HCT116 (cell line): Measurements from ENCODE around the gene LAMA1. TPM values are rescaled to one million over a fixed set of nuclear protein-coding genes. Genes with fewer than 3 reads are reported as not detected.

ENCODE experiments used
- ATAC-seq: fragments of 200-7000 bp; cut with Tn5 transposase; 2 replicates; pipeline ENCODE4 v1.9.1; 2020; ENCODE audit warnings: mild to moderate bottlenecking, moderate library complexity
- BruUV-seq: library from RNA; stranded (reverse); fragments of 400-500 nt; replicated peaks from 2 replicates; lab custom pipeline; 2021; lab: Mats Ljungman, UMichigan
- CTCF ChIA-PET: fragments of 300-600 bp; sonication (Branson Sonifier 250); formaldehyde crosslinking; loops from one replicate; lab custom pipeline; 2021; ENCODE audit warnings: antibody characterized with exemption; lab: Charles Lee
- POLR2A ChIA-PET: fragments of 300-600, 350-600 bp; sonication (Branson Sonifier 250); formaldehyde crosslinking; loops from one replicate; lab custom pipeline; 2021; ENCODE audit warnings: antibody characterized with exemption; lab: Charles Lee
- RAD21 ChIA-PET, 2 experiments: fragments of 300-600 bp; sonication (Branson Sonifier 250); formaldehyde crosslinking; loops; one replicate each; lab custom pipeline; 2023; ENCODE audit warnings: low total read pairs in 2 of 2; ENCODE audit not compliant: uncharacterized antibody in 2 of 2, unreplicated experiment in 2 of 2, low non-redundant PET in 1 of 2; lab: Charles Lee
- DNase-seq: peaks from one replicate; pipeline ENCODE4 v3.0.0-alpha.2; 2010; ENCODE audit warnings: low read depth, low spot score
- H2AFZ ChIP-seq: fragments of 200-600 bp; shearing (Covaris generic), sonication (generic); 2 replicates; pipeline ENCODE4 v1.6.1; 2017; ENCODE audit warnings: low read depth, mixed run types, mixed read lengths, antibody characterized with exemption, low read length; ENCODE audit not compliant: poor library complexity, severe bottlenecking
- H3K27ac ChIP-seq: 2 replicates; pipeline ENCODE4 v1.5.1; 2012; ENCODE audit warnings: low read depth, low read length
- H3K27me3 ChIP-seq: fragments of 200-600 bp; sonication (generic); 2 replicates; pipeline ENCODE4 v1.6.1; 2016; ENCODE audit warnings: mixed run types, low read length, mixed read lengths; ENCODE audit not compliant: insufficient read depth
- H3K36me3 ChIP-seq, 2 experiments: fragments of 200-500 bp in 1 of 2; fragments of 200-600 bp in 1 of 2; sonication (Bioruptor generic) in 1 of 2; sonication (generic) in 1 of 2; 2 replicates each; pipeline versions ENCODE4 v1.5.1 to v1.6.1; 2014 to 2016; ENCODE audit warnings: low read length in 2 of 2, inconsistent platforms in 1 of 2, mixed read lengths in 1 of 2, mixed run types in 1 of 2; ENCODE audit not compliant: insufficient read depth in 2 of 2, control insufficient read depth in 1 of 2
- H3K4me1 ChIP-seq, 2 experiments: fragments of 200-600 bp in 1 of 2; sonication (generic) in 1 of 2; 2 replicates each; pipeline versions ENCODE4 v1.5.1 to v1.6.1; 2012 to 2017; ENCODE audit warnings: low read length in 2 of 2, inconsistent platforms in 1 of 2, mild to moderate bottlenecking in 1 of 2, mixed read lengths in 1 of 2, mixed run types in 1 of 2, moderate library complexity in 1 of 2; ENCODE audit not compliant: insufficient read depth in 2 of 2, control insufficient read depth in 1 of 2
- H3K4me2 ChIP-seq: fragments of 200-600 bp; sonication (generic); 2 replicates; pipeline ENCODE4 v1.6.1; 2017; ENCODE audit warnings: mixed run types, low read length, mixed read lengths
- H3K4me3 ChIP-seq, 2 experiments: fragments of 200-600 bp in 1 of 2; sonication (generic) in 1 of 2; replicated peaks in 1 of 2; 2 replicates each; pipeline ENCODE4 v1.5.1; 2011 to 2016; ENCODE audit warnings: low read length in 2 of 2, control low read depth in 1 of 2, low read depth in 1 of 2, mild to moderate bottlenecking in 1 of 2, mixed read lengths in 1 of 2, mixed run types in 1 of 2
- H3K79me2 ChIP-seq: fragments of 200-600 bp; sonication (generic); 2 replicates; pipeline ENCODE4 v1.6.1; 2017; ENCODE audit warnings: mild to moderate bottlenecking, mixed run types, low read length, moderate library complexity, mixed read lengths; ENCODE audit not compliant: insufficient read depth
- H3K9ac ChIP-seq: fragments of 200-600 bp; sonication (generic); 2 replicates; pipeline ENCODE4 v1.6.1; 2016; ENCODE audit warnings: low read length, mixed read lengths
- H3K9me2 ChIP-seq: fragments of 200-600 bp; sonication (generic), shearing (Covaris generic); 2 replicates; pipeline ENCODE4 v1.6.1; 2017; ENCODE audit warnings: mixed run types, mild to moderate bottlenecking, moderate library complexity; ENCODE audit not compliant: insufficient read depth
- H3K9me3 ChIP-seq, 2 experiments: fragments of 200-500 bp in 1 of 2; fragments of 200-600 bp in 1 of 2; sonication (Bioruptor generic) in 1 of 2; sonication (generic) in 1 of 2; 2 replicates each; pipeline ENCODE4 v1.6.1; 2014 to 2017; ENCODE audit warnings: low read length in 2 of 2, mixed read lengths in 2 of 2, inconsistent platforms in 1 of 2, low read depth in 1 of 2, mild to moderate bottlenecking in 1 of 2, mixed run types in 1 of 2, moderate library complexity in 1 of 2; ENCODE audit not compliant: control insufficient read depth in 1 of 2, insufficient read depth in 1 of 2
- H4K20me1 ChIP-seq: fragments of 200-600 bp; sonication (generic), shearing (Covaris generic); 2 replicates; pipeline ENCODE4 v1.6.1; 2017; ENCODE audit warnings: mixed run types, mild to moderate bottlenecking, moderate library complexity; ENCODE audit not compliant: insufficient read depth
- CEBPB ChIP-seq: IDR thresholded peaks from 2 replicates; pipeline ENCODE4 v1.6.1; 2012; ENCODE audit warnings: low read depth
- EZH2 ChIP-seq: fragments of 200-600 bp; sonication (generic); IDR thresholded peaks from 2 replicates; pipeline ENCODE4 v1.6.1; 2017; ENCODE audit warnings: antibody characterized with exemption, mixed run types
- EZH2phosphoT487 ChIP-seq: fragments of 200-600 bp; IDR thresholded peaks from 2 replicates; pipeline ENCODE4 v1.6.1; 2018; ENCODE audit warnings: antibody characterized with exemption, borderline replicate concordance
- JUND ChIP-seq: IDR thresholded peaks from 2 replicates; pipeline ENCODE4 v1.6.1; 2012
- POLR2A ChIP-seq: IDR thresholded peaks from 2 replicates; pipeline ENCODE4 v1.7.0; 2011; ENCODE audit warnings: borderline replicate concordance; ENCODE audit not compliant: insufficient read depth, insufficient read length; ENCODE audit errors: extremely low read depth
- RAD21 ChIP-seq: IDR thresholded peaks from 2 replicates; pipeline ENCODE4 v1.6.1; 2012; ENCODE audit warnings: low read depth, mild to moderate bottlenecking
- ZNF274 ChIP-seq: fragments of 200-500 bp; sonication (Bioruptor generic); IDR thresholded peaks from 2 replicates; pipeline ENCODE4 v1.6.1; 2014; ENCODE audit warnings: mild to moderate bottlenecking, low read depth, low read length, inconsistent platforms
- intact Hi-C: fragments of 100-400 bp; cut with micrococcal nuclease; formaldehyde crosslinking; loops from 2 replicates; pipeline ENCODE4 v1.10.0; 2022
- total RNA-seq: library from RNA; stranded (reverse); gene quantifications from one replicate; pipeline ENCODE4 v1.2.1, GENCODE V29; 2021; ENCODE audit not compliant: unreplicated experiment
- TF ChIP-seq, protein P1 (sequence below): IDR thresholded peaks from 2 replicates; pipeline ENCODE4 v1.6.1; 2011; ENCODE audit warnings: mild to moderate bottlenecking, low read length, moderate library complexity; ENCODE audit not compliant: insufficient replicate concordance; ENCODE audit errors: extremely low read depth
- TF ChIP-seq, protein P2 (sequence below), 3 experiments: fragments of 200-600 bp in 1 of 3; sonication (generic) in 1 of 3; IDR thresholded peaks in 2 of 3; conservative IDR thresholded peaks in 1 of 3; 2 replicates each; pipeline ENCODE4 v1.5.1; 2012 to 2017; ENCODE audit warnings: low read depth in 2 of 3, low read length in 2 of 3, antibody characterized with exemption in 1 of 3, borderline replicate concordance in 1 of 3, control low read depth in 1 of 3, mild to moderate bottlenecking in 1 of 3, mixed read lengths in 1 of 3, mixed run types in 1 of 3, moderate library complexity in 1 of 3; ENCODE audit not compliant: insufficient read depth in 1 of 3

The LAMA1 gene
- total RNA-seq, 1 experiment from 2014 or later: 0.05 TPM

DNA sequence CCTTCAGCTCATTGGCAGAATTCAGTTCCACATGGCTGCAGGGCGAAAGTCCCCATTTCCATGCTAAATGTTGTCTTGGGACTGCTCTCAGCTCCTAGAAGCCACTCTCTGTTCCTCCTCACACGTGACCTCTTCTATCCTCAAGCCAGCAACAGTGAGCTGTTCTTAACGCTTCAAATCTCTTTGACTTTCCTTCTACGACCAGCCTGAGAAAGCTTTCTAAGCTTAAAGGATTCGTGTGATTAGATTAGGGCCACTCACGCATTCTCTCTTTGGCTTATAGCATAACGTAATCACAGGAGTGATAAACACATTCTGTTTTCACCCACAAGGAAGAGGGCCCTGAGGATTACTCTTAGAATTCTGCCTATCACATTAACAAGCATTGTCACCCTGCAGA is 29.8 kb upstream of the LAMA1 start:
- H3K9me2 ChIP-seq: no peaks in the 10 kb centered on the region
- ChIA-PET CTCF (no interaction called here), RAD21 (no interaction called here), POLR2A (no interaction called here)
- no peaks in the 10 kb centered on the region for H3K36me3 ChIP-seq
- H3K4me2 ChIP-seq: no peak overlapping the region
- H2AFZ ChIP-seq: no peak overlapping the region
- H3K27me3 ChIP-seq: no peaks in the 10 kb centered on the region
- H3K27ac ChIP-seq: no peak overlapping the region
- H3K9me3 ChIP-seq: peaks cover 0 to 12% of the 10 kb centered on the region in 2 experiments; a peak in 1 of 4 replicates
- no peak for DNase-seq
- intact Hi-C loops: no loop called here
- no peaks in the 10 kb centered on the region for H3K4me1 ChIP-seq
- H3K79me2 ChIP-seq: no peaks in the 10 kb centered on the region
- TF ChIP-seq EZH2: no peak
- TF ChIP-seq JUND: no peak
- TF ChIP-seq RAD21: no peak
- TF ChIP-seq ZNF274: no peak
- no peak for TF ChIP-seq EZH2phosphoT487
- no peak for TF ChIP-seq CEBPB
- TF ChIP-seq, protein P1, sequence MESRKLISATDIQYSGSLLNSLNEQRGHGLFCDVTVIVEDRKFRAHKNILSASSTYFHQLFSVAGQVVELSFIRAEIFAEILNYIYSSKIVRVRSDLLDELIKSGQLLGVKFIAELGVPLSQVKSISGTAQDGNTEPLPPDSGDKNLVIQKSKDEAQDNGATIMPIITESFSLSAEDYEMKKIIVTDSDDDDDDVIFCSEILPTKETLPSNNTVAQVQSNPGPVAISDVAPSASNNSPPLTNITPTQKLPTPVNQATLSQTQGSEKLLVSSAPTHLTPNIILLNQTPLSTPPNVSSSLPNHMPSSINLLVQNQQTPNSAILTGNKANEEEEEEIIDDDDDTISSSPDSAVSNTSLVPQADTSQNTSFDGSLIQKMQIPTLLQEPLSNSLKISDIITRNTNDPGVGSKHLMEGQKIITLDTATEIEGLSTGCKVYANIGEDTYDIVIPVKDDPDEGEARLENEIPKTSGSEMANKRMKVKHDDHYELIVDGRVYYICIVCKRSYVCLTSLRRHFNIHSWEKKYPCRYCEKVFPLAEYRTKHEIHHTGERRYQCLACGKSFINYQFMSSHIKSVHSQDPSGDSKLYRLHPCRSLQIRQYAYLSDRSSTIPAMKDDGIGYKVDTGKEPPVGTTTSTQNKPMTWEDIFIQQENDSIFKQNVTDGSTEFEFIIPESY: no peak
- TF ChIP-seq, protein P2, sequence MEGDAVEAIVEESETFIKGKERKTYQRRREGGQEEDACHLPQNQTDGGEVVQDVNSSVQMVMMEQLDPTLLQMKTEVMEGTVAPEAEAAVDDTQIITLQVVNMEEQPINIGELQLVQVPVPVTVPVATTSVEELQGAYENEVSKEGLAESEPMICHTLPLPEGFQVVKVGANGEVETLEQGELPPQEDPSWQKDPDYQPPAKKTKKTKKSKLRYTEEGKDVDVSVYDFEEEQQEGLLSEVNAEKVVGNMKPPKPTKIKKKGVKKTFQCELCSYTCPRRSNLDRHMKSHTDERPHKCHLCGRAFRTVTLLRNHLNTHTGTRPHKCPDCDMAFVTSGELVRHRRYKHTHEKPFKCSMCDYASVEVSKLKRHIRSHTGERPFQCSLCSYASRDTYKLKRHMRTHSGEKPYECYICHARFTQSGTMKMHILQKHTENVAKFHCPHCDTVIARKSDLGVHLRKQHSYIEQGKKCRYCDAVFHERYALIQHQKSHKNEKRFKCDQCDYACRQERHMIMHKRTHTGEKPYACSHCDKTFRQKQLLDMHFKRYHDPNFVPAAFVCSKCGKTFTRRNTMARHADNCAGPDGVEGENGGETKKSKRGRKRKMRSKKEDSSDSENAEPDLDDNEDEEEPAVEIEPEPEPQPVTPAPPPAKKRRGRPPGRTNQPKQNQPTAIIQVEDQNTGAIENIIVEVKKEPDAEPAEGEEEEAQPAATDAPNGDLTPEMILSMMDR (IDR thresholded peaks at IDR 0.05 in 2 of 3, conservative IDR thresholded peaks at IDR 0.05 in 1 of 3; ENCODE audit: borderline replicate concordance in 1 of 3, insufficient read depth in 1 of 3, low read depth in 2 of 3, low read length in 2 of 3): no peak
- TF ChIP-seq POLR2A: no peak
- BruUV-seq: no TSS peak
- no peak overlapping the region for H3K9ac ChIP-seq
- H3K4me3 ChIP-seq: no peak overlapping the region
- ATAC-seq: no peak
- no peaks in the 10 kb centered on the region for H4K20me1 ChIP-seq
